GM18505 (cell line): ENCODE data around the gene SIK3.

Experiments used
- ATAC-seq: cut with Tn5 transposase; IDR thresholded peaks from one replicate; pipeline ENCODE4 v1.9.1; 2021; ENCODE audit not compliant: unreplicated experiment
- POLR2A ChIP-seq: IDR thresholded peaks from 4 replicates; pipeline ENCODE4 v1.6.1; 2011; ENCODE audit warnings: borderline replicate concordance; ENCODE audit not compliant: insufficient read depth, insufficient read length; ENCODE audit errors: extremely low read depth

The SIK3 gene

GRCh38 chr11:116958246-116958645 lies 140.0 kb downstream of the SIK3 start:
- no peak for TF ChIP-seq POLR2A
- ATAC-seq: no peak

GRCh38 chr11:116955949-116956348 lies 142.3 kb downstream of the SIK3 start:
- no peak for TF ChIP-seq POLR2A
- no peak for ATAC-seq

- no peak for TF ChIP-seq POLR2A
- ATAC-seq: no peak
Measured at GRCh38 chr11:116955548-116955947, 142.7 kb downstream of the SIK3 start.

- no peak for TF ChIP-seq POLR2A
- no peak for ATAC-seq
Measured at GRCh38 chr11:116953530-116954285, 144.5 kb downstream of the SIK3 start.

- TF ChIP-seq POLR2A: no peak
- no peak for ATAC-seq
Measured at GRCh38 chr11:116951762-116952161, 146.5 kb downstream of the SIK3 start.

- no peak for ATAC-seq
- no peak for TF ChIP-seq POLR2A
Measured at GRCh38 chr11:116950210-116950609, 148.0 kb downstream of the SIK3 start.

- no peak for ATAC-seq
- no peak for TF ChIP-seq POLR2A
Measured at GRCh38 chr11:116948391-116948790, 149.8 kb downstream of the SIK3 start.

GRCh38 chr11:116946414-116946813 lies 151.8 kb downstream of the SIK3 start:
- TF ChIP-seq POLR2A: no peak

GRCh38 chr11:116939499-116939898 lies 158.7 kb downstream of the SIK3 start:
- no peak for TF ChIP-seq POLR2A
- no peak for ATAC-seq

More at GRCh38 chr11:116946414-116946813, 151.8 kb downstream of the SIK3 start:
- ATAC-seq: no peak

- no peak for ATAC-seq
Measured at GRCh38 chr11:116938471-116939070, 159.7 kb downstream of the SIK3 start.

GRCh38 chr11:116936754-116937446 lies 161.3 kb downstream of the SIK3 start:
- no peak for ATAC-seq
- no peak for TF ChIP-seq POLR2A

More at GRCh38 chr11:116938471-116939070, 159.7 kb downstream of the SIK3 start:
- no peak for TF ChIP-seq POLR2A

GRCh38 chr11:116935514-116935913 lies 162.7 kb downstream of the SIK3 start:
- no peak for TF ChIP-seq POLR2A
- ATAC-seq: no peak

GRCh38 chr11:116935089-116935488 lies 163.1 kb downstream of the SIK3 start:
- no peak for ATAC-seq
- TF ChIP-seq POLR2A: no peak

- no peak for TF ChIP-seq POLR2A
- no peak for ATAC-seq
Measured at GRCh38 chr11:116933961-116934360, 164.3 kb downstream of the SIK3 start.
